Spleen (tissue), 7 donors: Measurements from ENCODE around the gene CHMP4A.

Experiments used
- POLR2A ChIP-seq, 3 donors: fragments of 450-650 bp; IDR thresholded peaks; one replicate each; pipeline ENCODE4 v1.5.1; 2017; ENCODE audit warnings: antibody characterized with exemption in 3 of 3, mild to moderate bottlenecking in 1 of 3
- POLR2AphosphoS5 ChIP-seq, 3 donors: sonication (generic); formaldehyde crosslinking; IDR thresholded peaks; one replicate each; pipeline ENCODE4 v1.5.1; 2017; ENCODE audit warnings: antibody characterized with exemption in 3 of 3
- TF ChIP-seq, protein P1 (sequence below), 11 experiments: fragments of 200-600 bp in 7 of 11; fragments of 450-650 bp in 4 of 11; sonication (generic) in 4 of 11; IDR thresholded peaks in 8 of 11; conservative IDR thresholded peaks in 3 of 11; 1 replicate in 7 of 11; 2 replicates in 4 of 11; pipeline versions ENCODE4 v1.4.0 to v1.8.0; 2016 to 2021; ENCODE audit warnings: antibody characterized with exemption in 11 of 11, inconsistent platforms in 4 of 11, mild to moderate bottlenecking in 1 of 11
- donor health status: DM: no; HTN: no; CAD: no; lungs with moderate emphysema.
- donor health status: DM: no; HTN: no; CAD: no.
- donor health status: DM: no; HTN: no; CAD: no.

DNA sequence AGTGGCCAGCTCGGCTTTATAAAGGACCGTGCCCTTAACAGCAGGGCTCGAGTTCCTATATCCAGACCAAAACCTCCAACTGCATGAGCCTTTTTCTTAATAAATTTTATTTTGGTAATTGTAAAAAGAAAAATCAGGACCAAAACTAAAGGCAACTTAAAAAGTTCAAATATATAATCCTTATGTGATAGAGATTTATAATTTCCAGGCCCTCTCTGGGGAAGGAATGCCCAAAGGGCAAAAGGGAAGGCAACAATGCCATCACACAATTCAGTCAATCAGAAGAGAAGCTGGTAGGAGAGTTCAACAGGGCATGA lies 24.3 kb downstream of the CHMP4A start:
- no peak for TF ChIP-seq POLR2AphosphoS5 (IDR thresholded peaks at IDR 0.05)
- TF ChIP-seq, protein P1, sequence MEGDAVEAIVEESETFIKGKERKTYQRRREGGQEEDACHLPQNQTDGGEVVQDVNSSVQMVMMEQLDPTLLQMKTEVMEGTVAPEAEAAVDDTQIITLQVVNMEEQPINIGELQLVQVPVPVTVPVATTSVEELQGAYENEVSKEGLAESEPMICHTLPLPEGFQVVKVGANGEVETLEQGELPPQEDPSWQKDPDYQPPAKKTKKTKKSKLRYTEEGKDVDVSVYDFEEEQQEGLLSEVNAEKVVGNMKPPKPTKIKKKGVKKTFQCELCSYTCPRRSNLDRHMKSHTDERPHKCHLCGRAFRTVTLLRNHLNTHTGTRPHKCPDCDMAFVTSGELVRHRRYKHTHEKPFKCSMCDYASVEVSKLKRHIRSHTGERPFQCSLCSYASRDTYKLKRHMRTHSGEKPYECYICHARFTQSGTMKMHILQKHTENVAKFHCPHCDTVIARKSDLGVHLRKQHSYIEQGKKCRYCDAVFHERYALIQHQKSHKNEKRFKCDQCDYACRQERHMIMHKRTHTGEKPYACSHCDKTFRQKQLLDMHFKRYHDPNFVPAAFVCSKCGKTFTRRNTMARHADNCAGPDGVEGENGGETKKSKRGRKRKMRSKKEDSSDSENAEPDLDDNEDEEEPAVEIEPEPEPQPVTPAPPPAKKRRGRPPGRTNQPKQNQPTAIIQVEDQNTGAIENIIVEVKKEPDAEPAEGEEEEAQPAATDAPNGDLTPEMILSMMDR (IDR thresholded peaks at IDR 0.05 in 8 of 11, conservative IDR thresholded peaks at IDR 0.05 in 3 of 11), result no peak
- no peak for TF ChIP-seq POLR2A (IDR thresholded peaks at IDR 0.05)
